ENCODE results near the gene COLEC12.

- TF ChIP-seq POLR2A (IDR thresholded peaks at IDR 0.05; ENCODE audit: borderline replicate concordance, extremely low read depth, insufficient read depth, insufficient read length) (no peak), SRF (IDR thresholded peaks at IDR 0.05; ENCODE audit: low read depth) (no peak), CTCF (IDR thresholded peaks at IDR 0.05 in 2 of 3, conservative IDR thresholded peaks at IDR 0.05 in 1 of 3; ENCODE audit: borderline replicate concordance in 1 of 3, insufficient read depth in 1 of 3, low read depth in 2 of 3, low read length in 2 of 3) (no peak), JUND (IDR thresholded peaks at IDR 0.05) (no peak), POLR2AphosphoS5 (IDR thresholded peaks at IDR 0.05; ENCODE audit: low read depth, low read length) (no peak), EZH2 (IDR thresholded peaks at IDR 0.05) (no peak), SP1 (IDR thresholded peaks at IDR 0.05; ENCODE audit: low read depth) (no peak), TCF7L2 (IDR thresholded peaks at IDR 0.05; ENCODE audit: borderline replicate concordance, extremely low read depth, insufficient read depth, insufficient read length) (no peak), ZBTB33 (IDR thresholded peaks at IDR 0.05; ENCODE audit: extremely low read depth, insufficient replicate concordance, low read length) (no peak), MAX (IDR thresholded peaks at IDR 0.05) (no peak), REST (IDR thresholded peaks at IDR 0.05; ENCODE audit: low read depth) (no peak), SIN3A (IDR thresholded peaks at IDR 0.05; ENCODE audit: low read depth) (no peak), EZH2phosphoT487 (IDR thresholded peaks at IDR 0.05; ENCODE audit: borderline replicate concordance) (no peak)
Measured at GRCh38 chr18:388200-388599, 112.3 kb downstream of the COLEC12 start.

All from HCT116 (cell line).